GM18507 (cell line): ENCODE data around the gene AOPEP.
A peak's percentile ranks its signal among the peaks of the same experiment; 100 is the strongest.

ENCODE experiments used
- DNase-seq: peaks from one replicate; pipeline ENCODE4 v3.0.0; 2011; ENCODE audit warnings: low read depth; ENCODE audit not compliant: insufficient read length; ENCODE audit errors: extremely low spot score
- FAIRE-seq: peaks from 2 replicates; lab custom pipeline; 2011; peaks lifted over from hg19 to GRCh38; lab: Jason Lieb, UNC

Gene AOPEP

GRCh38 chr9:94805585-94805984 lies 79.1 kb downstream of the AOPEP start:
- DNase-seq = no peak
- FAIRE-seq = no peak

- no peak for FAIRE-seq
- no peak for DNase-seq
Observed at GRCh38 chr9:94806307-94806893, 79.9 kb downstream of the AOPEP start.

- DNase-seq = no peak
- no peak for FAIRE-seq
Observed at GRCh38 chr9:94807556-94807955, 81.1 kb downstream of the AOPEP start.

- DNase-seq (no peak), FAIRE-seq (no peak)
Observed at GRCh38 chr9:94808926-94809700, 82.6 kb downstream of the AOPEP start.

DNA sequence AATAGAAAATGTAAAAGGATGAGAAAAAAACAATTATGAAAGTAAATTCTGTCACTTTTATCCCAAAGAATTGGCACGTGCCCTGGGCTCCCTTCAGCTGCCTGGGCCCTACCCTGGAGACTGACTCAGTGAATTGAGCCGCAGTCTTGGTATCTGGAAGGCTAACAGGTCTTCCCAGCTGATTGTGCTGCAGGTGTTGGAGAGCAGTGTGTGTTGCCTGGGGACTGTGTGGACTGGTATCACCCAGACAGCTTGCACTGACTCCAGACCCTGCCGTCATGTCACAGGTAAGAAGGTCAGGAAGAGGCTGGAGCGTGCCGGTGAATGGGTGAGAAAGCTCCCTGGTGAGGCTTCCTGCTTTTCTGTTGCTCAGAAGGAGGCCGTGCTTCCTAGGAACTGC lies 83.3 kb downstream of the AOPEP start:
- no peak for FAIRE-seq
- DNase-seq = no peak

- no peak for DNase-seq
- no peak for FAIRE-seq
Observed at GRCh38 chr9:94811074-94811473, 84.6 kb downstream of the AOPEP start.

DNA sequence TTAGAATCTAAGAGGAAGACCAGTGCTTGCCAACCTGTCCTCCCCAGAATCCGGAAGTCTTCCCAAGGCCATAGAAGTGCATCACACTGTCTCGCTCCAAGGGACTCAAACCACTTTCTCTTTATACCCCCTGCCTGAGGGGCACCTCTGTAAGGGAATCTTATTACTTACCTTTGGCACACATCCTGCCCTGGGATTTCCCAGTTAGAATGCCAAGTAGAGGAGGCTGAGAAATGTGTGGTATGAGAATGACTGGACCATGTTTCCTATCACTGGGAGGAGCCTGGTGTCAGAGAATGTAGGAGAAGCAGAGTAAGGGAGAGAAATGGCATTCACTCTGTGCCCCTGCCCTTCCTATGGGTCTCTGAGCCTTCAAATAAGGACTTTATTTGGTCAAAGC lies 85.8 kb downstream of the AOPEP start:
- FAIRE-seq = peak; percentile 56

DNA sequence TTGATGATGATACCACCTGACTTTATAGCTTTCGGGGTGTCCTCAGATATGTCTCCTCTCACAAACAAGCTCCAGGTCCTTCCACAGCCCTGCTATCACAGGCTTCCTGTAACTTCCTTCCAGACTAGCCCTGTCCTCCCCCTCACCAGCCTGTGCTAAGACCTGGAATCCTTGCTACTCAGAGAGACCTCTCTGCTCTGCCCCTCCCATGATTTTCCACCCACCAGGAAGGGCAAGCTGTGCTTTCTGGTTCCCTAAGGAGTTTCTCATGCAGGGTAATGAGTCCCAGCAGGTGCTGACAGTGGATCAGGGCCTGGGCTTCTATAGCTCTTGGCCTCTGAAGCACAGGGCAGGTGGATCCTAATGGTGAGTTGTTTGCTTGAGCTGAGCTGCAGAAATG lies 86.9 kb downstream of the AOPEP start:
- DNase-seq (no peak), FAIRE-seq (no peak)

More for the DNA sequence above, 85.8 kb downstream of the AOPEP start:
- no peak for DNase-seq

GRCh38 chr9:94817291-94818177 lies 91.0 kb downstream of the AOPEP start:
- DNase-seq = no peak
- no peak for FAIRE-seq

DNA sequence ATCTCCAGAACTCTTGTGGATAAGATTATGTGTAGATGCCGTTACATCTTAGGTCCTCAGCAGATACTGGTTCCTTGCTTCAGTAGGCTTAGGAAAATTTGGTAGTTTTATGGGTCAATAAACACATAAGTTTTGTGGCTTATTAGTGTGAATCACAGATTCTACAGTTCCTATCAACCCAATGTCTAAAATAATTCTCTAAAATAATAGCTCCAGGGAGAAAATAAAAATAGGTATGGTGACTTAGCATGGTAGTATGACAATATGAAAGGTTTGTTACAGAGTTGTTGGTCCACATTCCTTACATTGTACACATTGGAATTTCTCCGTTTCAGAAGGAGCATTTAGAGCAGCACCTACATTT lies 91.7 kb downstream of the AOPEP start:
- FAIRE-seq = no peak
- no peak for DNase-seq

- DNase-seq = no peak
- FAIRE-seq = no peak
Observed at GRCh38 chr9:94819161-94819687, 92.7 kb downstream of the AOPEP start.

GRCh38 chr9:94821098-94821887 lies 94.8 kb downstream of the AOPEP start:
- FAIRE-seq = peak; percentile 75
- DNase-seq = peak; percentile 17

GRCh38 chr9:94822273-94822672 lies 95.8 kb downstream of the AOPEP start:
- DNase-seq = no peak
- no peak for FAIRE-seq

- no peak for FAIRE-seq
- no peak for DNase-seq
Observed at GRCh38 chr9:94823710-94824109, 97.2 kb downstream of the AOPEP start.

DNA sequence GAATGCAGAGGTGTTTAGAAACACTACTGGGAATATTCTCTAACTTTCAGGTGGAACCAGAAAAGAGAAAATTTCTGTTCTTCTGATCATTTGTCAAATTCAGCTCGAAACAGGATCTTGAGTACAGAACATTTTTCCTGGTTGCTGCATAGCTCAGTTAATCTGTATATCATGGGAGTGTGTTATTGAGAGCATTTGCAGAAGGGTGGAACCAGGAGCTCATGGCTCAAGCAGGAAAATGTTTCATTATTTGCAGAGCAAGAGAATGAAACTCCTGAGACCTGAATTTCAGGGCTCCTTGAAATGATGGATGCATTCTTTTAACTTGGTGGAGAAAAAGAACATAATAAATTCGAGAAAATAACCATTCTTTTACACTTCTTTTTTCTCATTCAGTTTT lies 97.9 kb downstream of the AOPEP start:
- DNase-seq = no peak

DNA sequence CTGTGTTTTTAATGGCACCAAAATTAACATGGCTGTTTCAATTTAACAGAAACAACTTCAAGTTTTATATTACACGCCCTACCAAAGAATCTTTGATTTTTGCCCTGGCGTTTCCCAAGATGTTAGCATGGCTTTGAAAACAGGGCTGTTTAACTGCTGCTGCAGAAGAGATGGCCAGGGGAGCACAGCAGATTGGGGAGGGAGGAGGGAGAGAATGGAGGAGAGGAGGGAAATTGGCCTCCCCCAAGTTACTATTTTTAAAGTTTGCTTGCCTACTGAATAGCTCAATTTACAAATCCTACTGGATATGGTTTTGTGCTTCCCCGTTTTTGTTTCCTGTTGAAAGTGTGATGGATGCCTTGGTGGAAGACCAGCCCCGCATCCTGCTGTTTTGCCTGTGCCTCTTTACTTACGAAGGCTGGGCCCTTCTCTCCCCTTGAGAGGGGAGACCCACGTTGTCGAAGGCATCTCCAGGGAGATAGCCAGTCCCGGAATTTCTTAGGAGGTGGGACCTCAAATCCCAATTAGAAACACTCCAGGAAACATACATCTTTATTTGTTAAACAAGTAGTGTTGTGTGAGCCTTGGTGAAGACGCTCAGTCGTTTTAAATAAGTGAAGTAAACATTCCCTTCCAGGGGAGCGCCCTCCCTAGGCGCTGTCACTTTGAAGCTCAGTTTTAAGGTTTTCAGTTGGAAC lies 98.6 kb downstream of the AOPEP start:
- DNase-seq (no peak), FAIRE-seq (no peak)

More for the DNA sequence above, 97.9 kb downstream of the AOPEP start:
- FAIRE-seq = no peak

GRCh38 chr9:94825611-94825958 lies 99.1 kb downstream of the AOPEP start:
- FAIRE-seq = no peak
- no peak for DNase-seq

- DNase-seq (no peak), FAIRE-seq (no peak)
Observed at GRCh38 chr9:94826044-94826443, 99.5 kb downstream of the AOPEP start.
